ENCODE measurements around the gene GSG1.
A peak's percentile ranks its signal among the peaks of the same experiment; 100 is the strongest.

The GSG1 gene

GRCh38 chr12:13126494-13126893 lies 23.0 kb upstream of the GSG1 start:
- Mint-ChIP-seq H3K36me3 (ENCODE audit: low read depth) (no peaks in the 10 kb centered on the region), H3K4me3 (no peak overlapping the region), H3K4me1 (peaks cover 26% of the 10 kb centered on the region), H3K27ac (no peak overlapping the region), H3K27me3 (ENCODE audit: low read depth, poor library complexity) (peaks cover 9% of the 10 kb centered on the region), H3K9me3 (no peaks in the 10 kb centered on the region)
- DNase-seq: no peak
- TF ChIP-seq CTCF (IDR thresholded peaks at IDR 0.05): no peak

GRCh38 chr12:13125996-13126395 lies 22.5 kb upstream of the GSG1 start:
- Mint-ChIP-seq H3K4me1 (peaks cover 21% of the 10 kb centered on the region), H3K27me3 (ENCODE audit: low read depth, poor library complexity) (peaks cover 9% of the 10 kb centered on the region), H3K36me3 (ENCODE audit: low read depth) (no peaks in the 10 kb centered on the region), H3K27ac (no peak overlapping the region), H3K4me3 (no peak overlapping the region), H3K9me3 (no peaks in the 10 kb centered on the region)
- no peak for DNase-seq
- no peak for TF ChIP-seq CTCF (IDR thresholded peaks at IDR 0.05)

- peak overlapping the region; percentile 10 for H3K27ac Mint-ChIP-seq
- H3K4me3 Mint-ChIP-seq: no peak overlapping the region
- DNase-seq: no peak
- peaks cover 11% of the 10 kb centered on the region for H3K4me1 Mint-ChIP-seq
- H3K9me3 Mint-ChIP-seq: no peaks in the 10 kb centered on the region
- no peak for TF ChIP-seq CTCF (IDR thresholded peaks at IDR 0.05)
- no peaks in the 10 kb centered on the region for H3K36me3 Mint-ChIP-seq (ENCODE audit: low read depth)
- peaks cover 9% of the 10 kb centered on the region for H3K27me3 Mint-ChIP-seq (ENCODE audit: low read depth, poor library complexity)
Observed at GRCh38 chr12:13124656-13125505, 21.4 kb upstream of the GSG1 start.

- H3K4me1 Mint-ChIP-seq: peaks cover 14% of the 10 kb centered on the region
- TF ChIP-seq CTCF (IDR thresholded peaks at IDR 0.05): no peak
- no peaks in the 10 kb centered on the region for H3K9me3 Mint-ChIP-seq
- no peak overlapping the region for H3K4me3 Mint-ChIP-seq
- no peak for DNase-seq
- H3K27ac Mint-ChIP-seq: no peak overlapping the region
- no peaks in the 10 kb centered on the region for H3K36me3 Mint-ChIP-seq (ENCODE audit: low read depth)
- H3K27me3 Mint-ChIP-seq (ENCODE audit: low read depth, poor library complexity): peaks cover 9% of the 10 kb centered on the region
Observed at GRCh38 chr12:13121568-13121967, 18.1 kb upstream of the GSG1 start.

- no peak for DNase-seq
- no peak overlapping the region for H3K4me3 Mint-ChIP-seq
- no peak overlapping the region for H3K27ac Mint-ChIP-seq
- peaks cover 9% of the 10 kb centered on the region for H3K27me3 Mint-ChIP-seq (ENCODE audit: low read depth, poor library complexity)
- no peak for TF ChIP-seq CTCF (IDR thresholded peaks at IDR 0.05)
- peaks cover 25% of the 10 kb centered on the region for H3K4me1 Mint-ChIP-seq
- H3K9me3 Mint-ChIP-seq: no peaks in the 10 kb centered on the region
- no peaks in the 10 kb centered on the region for H3K36me3 Mint-ChIP-seq (ENCODE audit: low read depth)
Observed at GRCh38 chr12:13120413-13120812, 16.9 kb upstream of the GSG1 start.

GRCh38 chr12:13119826-13120225 lies 16.4 kb upstream of the GSG1 start:
- no peak overlapping the region for H3K27ac Mint-ChIP-seq

More at GRCh38 chr12:13119826-13120225, 16.4 kb upstream of the GSG1 start:
- Mint-ChIP-seq H3K27me3 (ENCODE audit: low read depth, poor library complexity) (peaks cover 9% of the 10 kb centered on the region), H3K36me3 (ENCODE audit: low read depth) (no peaks in the 10 kb centered on the region), H3K9me3 (no peaks in the 10 kb centered on the region), H3K4me1 (peaks cover 28% of the 10 kb centered on the region), H3K4me3 (no peak overlapping the region)
- no peak for TF ChIP-seq CTCF (IDR thresholded peaks at IDR 0.05)
- no peak for DNase-seq

All from nephron progenitor cell (in vitro differentiated cells).